ENCODE results near the gene RHOU.
"Not testable (repeated sequence)": the region's sequence is repeated elsewhere in the genome, so short reads cannot be mapped to it uniquely, and the experiment has no call there.

The RHOU gene

GRCh38 chr1:228765168-228765946, 30.1 kb downstream of the RHOU start:
- DNase-seq: no peak

DNA sequence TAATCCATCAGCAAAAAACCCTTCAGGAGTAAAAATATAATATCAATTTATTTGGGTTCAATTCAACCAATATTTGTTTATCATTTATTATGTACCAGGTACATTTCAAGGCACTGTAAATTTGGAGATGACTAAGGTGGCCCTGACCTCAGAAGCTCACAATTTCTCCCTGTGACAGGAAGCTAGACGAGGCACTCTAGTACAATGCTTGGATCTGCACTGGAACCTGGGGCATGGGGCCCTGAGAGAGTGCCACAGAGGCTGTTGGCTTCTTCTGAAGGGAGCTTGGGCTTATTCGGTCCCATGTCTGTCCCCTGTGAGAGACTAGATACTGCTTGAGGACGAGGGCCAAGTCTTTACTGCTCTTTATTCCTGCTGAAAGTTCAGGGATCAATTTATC, 31.5 kb downstream of the RHOU start:
- no peak for DNase-seq

DNA sequence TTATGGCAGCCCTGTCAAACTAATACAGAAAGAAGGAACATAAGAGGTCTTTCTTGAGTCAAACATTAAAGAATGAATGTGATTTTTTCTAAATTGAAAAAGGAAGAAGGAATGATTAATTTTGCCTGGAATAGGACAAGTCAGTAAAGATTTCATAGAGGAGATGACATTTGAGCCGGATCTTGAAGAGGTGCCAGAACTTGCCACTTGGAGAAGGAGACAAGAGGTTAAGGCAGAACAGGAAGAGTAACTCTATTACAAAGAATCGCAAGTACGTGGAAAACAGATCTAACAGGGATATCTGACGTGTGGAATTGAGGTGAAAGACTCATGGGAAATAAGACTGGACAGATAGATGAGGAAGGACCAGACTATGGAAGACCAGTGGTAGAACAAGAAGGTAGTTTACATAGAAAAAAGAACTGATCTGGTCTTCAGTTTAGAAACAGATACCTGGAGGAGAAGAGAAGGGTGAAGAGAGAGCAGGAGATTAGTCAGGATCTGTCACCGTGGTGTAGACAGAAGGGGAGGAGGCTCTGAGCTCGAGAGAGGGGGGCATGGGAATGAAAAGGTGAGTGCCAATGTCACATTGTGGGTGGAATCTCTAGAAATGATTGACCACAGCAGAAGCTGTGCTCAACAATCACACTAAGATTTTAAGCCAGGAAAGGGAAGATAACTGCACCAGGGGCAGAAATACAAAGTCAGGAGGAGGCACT, 32.5 kb downstream of the RHOU start:
- no peak for DNase-seq

GRCh38 chr1:228768355-228769000, 33.2 kb downstream of the RHOU start:
- DNase-seq: no peak

DNA sequence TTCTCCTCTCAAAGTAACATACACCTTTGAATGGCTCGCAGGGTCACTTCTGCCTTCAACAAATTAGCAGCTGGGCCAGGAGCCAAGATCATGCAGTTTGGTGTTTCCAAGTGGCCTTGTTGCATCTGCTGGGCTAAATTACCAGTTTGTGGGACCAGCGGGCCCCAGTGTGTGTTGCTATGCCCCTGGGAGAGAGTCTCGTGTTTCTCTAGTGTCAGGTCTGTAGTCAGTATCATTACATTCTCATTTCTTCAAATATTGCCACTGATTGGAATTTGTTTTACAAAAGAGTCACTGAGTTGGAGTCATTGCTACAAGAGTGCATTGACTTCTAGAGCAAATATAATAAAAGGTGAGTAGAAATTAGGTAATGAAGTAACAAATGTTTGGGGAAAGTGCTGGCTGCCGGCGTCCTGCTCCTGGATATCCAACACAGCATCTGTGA, 35.5 kb downstream of the RHOU start:
- DNase-seq: no peak

- no peak for DNase-seq
Measured at GRCh38 chr1:228772516-228773212, 37.4 kb downstream of the RHOU start.

DNA sequence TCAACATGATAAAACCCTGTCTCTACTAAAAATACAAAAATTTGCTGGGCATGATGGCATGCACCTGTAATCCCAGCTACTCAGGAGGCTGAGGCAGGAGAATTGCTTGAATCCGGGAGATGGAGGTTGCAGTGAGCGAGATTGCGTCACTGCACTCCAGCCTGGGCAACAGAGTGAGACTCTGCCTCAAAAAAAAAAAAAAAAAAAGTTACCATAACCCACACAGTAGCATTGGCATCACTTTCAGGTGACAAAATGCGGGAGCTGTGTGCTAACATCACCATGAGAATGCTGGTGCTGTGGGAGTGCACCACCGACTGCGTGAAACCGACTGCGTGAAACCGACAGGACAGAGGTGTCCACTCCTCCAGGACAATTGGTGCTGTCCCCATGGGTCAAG, 40.7 kb downstream of the RHOU start:
- not testable (repeated sequence) for DNase-seq

GRCh38 chr1:228776449-228776848, 41.2 kb downstream of the RHOU start:
- no peak for DNase-seq

- DNase-seq: no peak
Measured at GRCh38 chr1:228777236-228777635, 42.0 kb downstream of the RHOU start.

- DNase-seq: no peak
Measured at GRCh38 chr1:228778026-228778425, 42.7 kb downstream of the RHOU start.

GRCh38 chr1:228778466-228778865, 43.2 kb downstream of the RHOU start:
- no peak for DNase-seq

DNA sequence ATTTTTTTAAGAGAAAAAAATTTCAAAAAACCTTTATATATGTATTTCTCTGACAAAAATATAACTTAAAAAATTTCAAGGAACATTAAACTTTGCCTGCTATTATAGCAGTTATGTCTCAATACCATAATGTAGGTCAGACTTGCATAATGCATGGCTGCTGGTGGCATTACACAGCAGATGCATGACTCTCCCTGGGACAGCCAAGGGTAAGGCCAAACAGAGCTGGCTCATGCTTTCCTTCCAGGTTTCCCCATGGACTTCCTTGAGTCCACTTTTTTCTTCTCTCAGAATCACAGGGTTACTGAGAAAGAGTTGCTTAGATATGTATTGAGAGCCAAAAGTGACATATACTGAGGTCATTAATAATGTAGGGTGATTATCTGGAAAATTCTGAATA, 43.7 kb downstream of the RHOU start:
- DNase-seq: no peak

DNA sequence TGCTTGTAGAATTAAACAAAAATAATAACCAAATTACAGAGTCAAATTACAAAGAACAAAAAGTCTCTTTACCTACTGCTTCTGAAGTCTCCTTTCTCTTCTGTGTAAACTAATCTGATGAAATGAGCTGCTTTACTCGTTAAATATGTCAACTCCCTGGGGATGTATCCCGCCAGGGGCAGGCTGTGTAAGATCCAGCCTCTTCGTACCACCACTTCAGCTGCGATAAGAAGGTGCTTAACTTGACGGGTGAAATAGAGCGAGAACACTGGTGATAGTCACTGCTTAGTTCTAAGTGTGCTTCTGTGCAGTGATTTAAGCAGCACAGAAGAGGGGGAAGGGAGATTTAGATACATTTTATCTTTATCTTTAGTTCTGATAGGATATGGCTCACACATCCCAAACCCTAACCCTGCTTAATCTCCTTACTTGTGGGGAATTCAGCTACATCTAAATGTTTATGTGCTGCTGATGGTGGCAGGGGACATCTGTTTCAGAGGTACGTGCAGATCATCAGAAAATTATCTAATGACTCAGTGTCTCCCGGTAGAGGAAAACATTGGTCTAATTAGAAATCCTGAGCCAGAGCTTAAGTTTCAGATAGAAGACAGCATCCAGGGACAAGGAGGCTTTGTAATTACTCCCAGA, 46.0 kb downstream of the RHOU start:
- peak; percentile 71 to 74 for DNase-seq

GRCh38 chr1:228781809-228782661, 46.8 kb downstream of the RHOU start:
- no peak for DNase-seq

DNA sequence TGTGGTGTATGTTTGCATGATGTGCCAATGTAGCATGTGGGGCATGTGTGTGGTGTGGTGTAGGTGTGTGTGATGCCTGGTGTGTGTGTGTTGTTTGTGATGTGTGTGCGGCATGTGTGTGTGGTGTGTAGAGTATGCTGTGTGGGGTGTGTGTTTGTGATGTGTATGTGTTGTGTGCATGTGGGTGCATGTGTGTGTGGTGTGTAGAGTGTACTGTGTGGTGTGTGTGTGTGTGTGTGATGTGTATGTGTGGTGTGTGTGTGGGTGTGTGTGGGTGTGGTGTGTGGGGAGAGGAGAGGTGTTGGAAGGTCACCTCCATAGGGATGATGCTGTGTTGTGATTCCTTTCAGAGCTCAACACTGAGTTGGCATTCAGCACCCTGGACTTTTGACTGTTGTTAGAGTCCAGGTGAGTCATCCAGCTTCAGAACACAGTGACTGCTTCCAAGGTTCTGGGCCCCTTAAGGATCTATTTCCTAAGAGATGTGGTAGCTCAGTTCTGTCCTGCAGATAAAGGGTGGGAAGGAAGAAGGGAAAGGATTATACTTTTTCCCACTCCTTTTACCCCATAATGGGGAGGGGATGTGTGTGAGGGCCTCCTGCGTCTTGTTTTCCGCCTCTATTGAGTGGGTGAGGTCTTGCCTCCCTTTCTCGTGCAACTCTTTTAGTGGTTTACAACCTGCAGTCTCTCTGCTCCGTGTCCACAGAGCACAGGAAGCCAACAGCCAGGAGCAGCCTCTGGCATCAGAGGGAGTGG, 47.6 kb downstream of the RHOU start:
- DNase-seq: peak; percentile 29 to 47

DNA sequence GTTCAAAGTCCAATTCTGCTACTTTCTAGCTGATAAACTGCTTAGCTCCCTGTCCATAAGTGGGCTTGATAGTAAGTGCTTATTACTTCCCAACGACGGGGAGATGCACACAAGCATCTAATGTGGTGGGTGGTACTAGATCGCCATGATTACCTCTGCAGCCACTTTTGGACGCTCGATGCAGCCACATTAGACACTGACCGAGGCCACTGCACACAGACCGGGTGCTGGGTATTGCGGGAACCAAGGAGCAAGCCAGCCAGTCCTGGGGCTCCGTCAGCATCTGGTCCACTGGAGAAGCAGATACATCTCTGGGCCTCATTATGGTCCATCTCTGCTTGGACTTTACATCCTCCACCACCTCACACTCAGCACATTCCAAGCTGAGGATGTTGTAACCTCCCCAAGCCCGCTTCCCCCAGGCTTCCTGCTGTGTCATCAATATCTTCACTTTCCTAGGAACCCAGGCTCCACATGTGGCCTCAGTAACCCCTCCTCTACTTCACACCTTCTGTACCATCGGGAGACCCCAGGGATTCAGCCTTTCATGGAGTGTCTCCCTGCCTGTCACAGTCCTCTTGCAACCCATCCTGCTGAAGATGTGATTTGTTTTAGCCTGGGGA, 48.2 kb downstream of the RHOU start:
- DNase-seq: no peak

- DNase-seq: no peak
Measured at GRCh38 chr1:228784181-228784580, 48.9 kb downstream of the RHOU start.

DNA sequence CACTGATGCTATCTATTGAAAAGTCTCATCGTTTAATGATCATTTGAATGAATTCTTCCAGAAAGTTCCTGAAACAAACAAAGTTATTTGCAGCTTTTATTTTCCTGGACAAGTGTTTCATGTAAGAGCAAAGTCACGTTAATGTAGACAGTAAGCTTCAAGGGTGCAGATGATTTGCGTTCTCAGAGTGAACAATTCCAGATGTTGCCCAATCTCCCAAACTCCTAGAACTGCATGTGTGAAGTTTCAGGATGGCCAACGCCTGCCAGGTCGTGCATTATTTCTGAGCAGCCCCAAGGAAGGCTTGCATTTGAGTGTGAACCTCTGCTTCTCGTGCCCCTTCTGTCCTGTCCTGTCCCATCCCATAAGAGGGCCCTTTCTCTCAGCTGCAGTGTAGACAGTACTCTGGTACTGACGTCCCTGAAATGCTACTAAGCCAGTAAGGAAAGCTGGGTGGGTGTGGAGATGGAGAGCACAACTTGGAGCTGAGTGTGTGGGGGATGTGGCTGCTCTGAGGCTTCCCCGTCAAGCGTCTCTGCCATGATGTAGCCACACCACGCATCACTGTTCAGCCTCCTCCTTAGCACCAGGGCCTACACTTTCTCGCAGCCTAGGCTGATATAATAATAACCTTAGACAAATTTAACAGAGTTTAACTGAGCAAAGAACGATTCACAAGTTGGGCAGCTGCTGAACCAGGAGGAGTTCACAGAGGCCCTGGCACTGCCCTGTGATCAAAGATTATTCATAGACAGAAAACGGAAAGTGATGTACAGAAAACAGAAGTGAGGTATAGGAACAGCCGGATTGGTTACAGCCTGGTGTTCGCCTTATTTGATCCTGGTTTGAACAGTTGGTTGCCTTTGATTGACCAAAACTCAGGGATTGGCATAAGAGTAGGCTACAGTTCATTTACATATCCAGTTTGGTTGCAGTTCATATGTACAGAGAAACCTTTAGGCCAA, 50.4 kb downstream of the RHOU start:
- no peak for DNase-seq
